Heart right ventricle (tissue), 16 donors: Measurements from ENCODE around the gene MEGF11. TPM values are rescaled to one million over a fixed set of nuclear protein-coding genes. Genes with fewer than 3 reads are reported as not detected.

Source experiments
- ATAC-seq, 8 donors: fragments of 200-7000 bp; cut with Tn5 transposase; one replicate each; pipeline ENCODE4 v1.9.1; 2020; ENCODE audit warnings: mild to moderate bottlenecking in 8 of 8, moderate library complexity in 8 of 8, moderate number of reproducible peaks in 1 of 8
- DNase-seq, 2 donors: peaks; one replicate each; pipeline ENCODE4 v3.0.0-alpha.2; 2020
- H3K27ac ChIP-seq, 10 donors: fragments of 200-600 bp; sonication (generic) in 2 of 10; one replicate each; pipeline versions ENCODE4 v1.5.0 to v1.8.0; 2020 to 2022; ENCODE audit warnings: mild to moderate bottlenecking in 3 of 10
- H3K27me3 ChIP-seq, 7 donors: fragments of 200-600 bp; one replicate each; pipeline ENCODE4 v1.8.0; 2021 to 2022; ENCODE audit warnings: mild to moderate bottlenecking in 2 of 7
- H3K36me3 ChIP-seq, 9 donors: fragments of 200-600 bp; sonication (generic) in 1 of 9; one replicate each; pipeline versions ENCODE4 v1.5.0 to v1.8.0; 2020 to 2022; ENCODE audit warnings: mild to moderate bottlenecking in 2 of 9
- H3K4me1 ChIP-seq, 9 donors: fragments of 200-600 bp; sonication (generic) in 1 of 9; one replicate each; pipeline versions ENCODE4 v1.5.0 to v1.8.0; 2020 to 2022; ENCODE audit warnings: mild to moderate bottlenecking in 4 of 9
- H3K4me3 ChIP-seq, 10 donors: fragments of 200-600 bp; sonication (generic) in 2 of 10; one replicate each; pipeline versions ENCODE4 v1.5.0 to v1.8.0; 2020 to 2022; ENCODE audit warnings: mild to moderate bottlenecking in 7 of 10, moderate library complexity in 2 of 10
- H3K9me3 ChIP-seq, 11 donors: fragments of 200-600 bp in 10 of 11; sonication (generic) in 2 of 11; one replicate each; pipeline versions ENCODE4 v1.5.0 to v1.8.0; 2013 to 2022; ENCODE audit warnings: mild to moderate bottlenecking in 2 of 11, control low read depth in 1 of 11, moderate library complexity in 1 of 11
- WGBS, 2 donors: extraction: QIAGEN DNeasy Blood & Tissue Kit; methylation state at CpG; one replicate each; pipeline ENCODE4 v1.1.7; 2013; ENCODE audit warnings: inconsistent platforms in 1 of 2; 5-methylcytosine and 5-hydroxymethylcytosine counted together
- intact Hi-C, 10 donors: fragments of 100-400 bp; cut with DNase I; formaldehyde crosslinking; loops; one replicate each; pipeline versions ENCODE4 v1.11.1 to v1.14.2; 2022
- polyA plus RNA-seq, 2 donors: library from polyadenylated mRNA; stranded (reverse); fragments of 200-250 nt; gene quantifications; one replicate each; pipeline ENCODE4 v1.2.3, GENCODE V29; 2013
- total RNA-seq, 10 donors: library from RNA; stranded (reverse); fragmentation: NEBNext Ultra II Directional in 3 of 10; extraction: Animal tissue kit (Norgen Biotek cat#: 25700) in 3 of 10; gene quantifications; one replicate each; pipeline versions ENCODE4 v1.2.1 to v1.2.4, GENCODE V29; 2021 to 2023
- TF ChIP-seq, protein P1 (sequence below), 9 donors: fragments of 200-600 bp; sonication (generic) in 2 of 9; IDR thresholded peaks; one replicate each; pipeline versions ENCODE4 v1.5.0 to v1.8.0; 2021 to 2022; ENCODE audit warnings: antibody characterized with exemption in 9 of 9, mild to moderate bottlenecking in 5 of 9, moderate library complexity in 1 of 9
- donor health status: Arrhythmogenic right ventricular cardiomyopathy.
- donor health status: ischemic (EF 13 %, LVEDD 7.1; RV severe dilation, severe dysfunction).
- donor health status: healthy with polysubstance abuse.
- donor health status: DM: no; HTN: yes; CAD: no.
- donor health status: DM: no; HTN: no; CAD: no.
- donor health status: ischemic (EF 25% LVEDD 6.9; RV normal size, moderate dysfunction).
- donor health status: ischemic (EF 25% LVEDD 5.7; RV mildly dilated, moderate dysfunction).
- donor health status: healthy.
- donor health status: DM: yes; HTN: yes; CAD: no.
- donor health status: Ischemic cardiomyopathy.
- donor health status: ischemic (EF 35%, LVEDD 5.7; RV mildly dilated, moderate dysfunction).
- donor health status: nonischemic (EF 11% LVEDD 7.7; RV severe dilation, severe dysfunction).
- donor health status: DM: yes; HTN: yes; CAD: no.
- donor health status: PGD.
- donor health status: ischemic (EF 29% LVEDD 5.4; RV normal size, mild dysfunction).
- donor health status: nonischemic (EF 23%, LVEDD 6.1; RV moderate dilation, normal function).

The MEGF11 gene
- total and polyA plus RNA-seq, 12 donors = 0.03 TPM; not detected in 11

DNA sequence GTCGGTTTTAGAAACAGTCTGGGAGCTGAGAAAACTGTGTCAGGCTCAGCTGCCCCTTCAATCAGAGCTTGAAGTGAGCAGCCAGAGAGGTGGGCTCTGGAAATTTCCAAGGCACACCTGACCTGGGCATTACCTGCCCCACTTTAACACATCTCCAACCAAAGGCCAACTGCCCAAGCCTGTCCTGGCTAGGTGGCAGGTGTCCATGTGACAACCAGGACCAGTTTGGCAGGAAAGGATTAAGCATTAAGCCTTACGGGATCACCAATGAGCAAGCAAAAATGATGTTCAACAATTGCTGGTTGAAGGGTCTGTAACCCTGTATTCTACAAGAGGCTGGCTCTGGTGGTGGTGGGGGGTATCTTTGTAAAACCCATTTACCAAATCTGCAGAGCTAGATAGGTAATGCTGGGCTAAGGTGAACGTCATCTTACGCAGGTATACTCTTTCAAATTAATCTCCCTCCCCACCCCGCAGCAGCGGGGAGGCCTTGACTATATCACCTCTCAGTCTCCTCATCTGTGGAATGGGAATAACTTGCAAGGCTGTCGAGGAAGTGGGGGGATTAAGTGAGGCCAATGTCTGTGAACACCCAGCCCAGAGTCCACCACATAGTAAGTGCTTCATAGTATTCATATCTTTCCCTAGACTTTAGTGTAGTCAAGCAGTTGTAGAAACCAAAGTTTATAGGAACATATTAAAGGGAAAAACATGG is 183.2 kb downstream of the MEGF11 start:
- no peak overlapping the region for H3K27ac ChIP-seq
- peaks cover 0 to 12% (median 5%) of the 10 kb centered on the region in 9 donors for H3K4me1 ChIP-seq
- H3K4me3 ChIP-seq = no peak overlapping the region
- ATAC-seq (no peak), DNase-seq (no peak)
- H3K9me3 ChIP-seq = no peaks in the 10 kb centered on the region
- peaks cover 0 to 6% (median 0%) of the 10 kb centered on the region in 7 donors for H3K27me3 ChIP-seq
- intact Hi-C loops = no loop called here
- TF ChIP-seq, protein P1, sequence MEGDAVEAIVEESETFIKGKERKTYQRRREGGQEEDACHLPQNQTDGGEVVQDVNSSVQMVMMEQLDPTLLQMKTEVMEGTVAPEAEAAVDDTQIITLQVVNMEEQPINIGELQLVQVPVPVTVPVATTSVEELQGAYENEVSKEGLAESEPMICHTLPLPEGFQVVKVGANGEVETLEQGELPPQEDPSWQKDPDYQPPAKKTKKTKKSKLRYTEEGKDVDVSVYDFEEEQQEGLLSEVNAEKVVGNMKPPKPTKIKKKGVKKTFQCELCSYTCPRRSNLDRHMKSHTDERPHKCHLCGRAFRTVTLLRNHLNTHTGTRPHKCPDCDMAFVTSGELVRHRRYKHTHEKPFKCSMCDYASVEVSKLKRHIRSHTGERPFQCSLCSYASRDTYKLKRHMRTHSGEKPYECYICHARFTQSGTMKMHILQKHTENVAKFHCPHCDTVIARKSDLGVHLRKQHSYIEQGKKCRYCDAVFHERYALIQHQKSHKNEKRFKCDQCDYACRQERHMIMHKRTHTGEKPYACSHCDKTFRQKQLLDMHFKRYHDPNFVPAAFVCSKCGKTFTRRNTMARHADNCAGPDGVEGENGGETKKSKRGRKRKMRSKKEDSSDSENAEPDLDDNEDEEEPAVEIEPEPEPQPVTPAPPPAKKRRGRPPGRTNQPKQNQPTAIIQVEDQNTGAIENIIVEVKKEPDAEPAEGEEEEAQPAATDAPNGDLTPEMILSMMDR (IDR thresholded peaks at IDR 0.05) = no peak
- WGBS, 2 donors = 94 to 95% methylated on average over 7 of the region's 7 CpGs
- no peaks in the 10 kb centered on the region for H3K36me3 ChIP-seq

DNA sequence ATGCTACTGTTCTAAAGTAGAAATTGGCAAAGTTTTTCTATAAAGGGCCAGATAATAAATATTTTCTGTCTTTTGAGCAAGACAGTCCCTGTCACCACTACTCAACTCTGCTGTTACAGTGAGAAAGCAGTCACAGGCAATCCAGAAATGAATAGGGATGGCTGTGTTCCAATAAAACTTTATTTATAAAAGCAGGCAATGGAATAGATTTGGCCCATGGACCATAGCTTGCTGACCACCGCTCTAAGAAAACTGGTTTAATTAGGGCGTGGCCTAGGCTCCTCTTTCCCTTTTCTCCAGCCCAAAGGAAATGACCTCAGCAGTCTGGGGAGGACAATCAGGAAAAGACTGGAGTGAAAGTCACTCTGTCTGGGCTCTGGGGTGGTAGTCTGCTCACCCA is 183.8 kb downstream of the MEGF11 start:
- no peak for ATAC-seq
- 63 to 64% methylated on average over 2 of the region's 2 CpGs for WGBS, 2 donors
- intact Hi-C loops = no loop called here

DNA sequence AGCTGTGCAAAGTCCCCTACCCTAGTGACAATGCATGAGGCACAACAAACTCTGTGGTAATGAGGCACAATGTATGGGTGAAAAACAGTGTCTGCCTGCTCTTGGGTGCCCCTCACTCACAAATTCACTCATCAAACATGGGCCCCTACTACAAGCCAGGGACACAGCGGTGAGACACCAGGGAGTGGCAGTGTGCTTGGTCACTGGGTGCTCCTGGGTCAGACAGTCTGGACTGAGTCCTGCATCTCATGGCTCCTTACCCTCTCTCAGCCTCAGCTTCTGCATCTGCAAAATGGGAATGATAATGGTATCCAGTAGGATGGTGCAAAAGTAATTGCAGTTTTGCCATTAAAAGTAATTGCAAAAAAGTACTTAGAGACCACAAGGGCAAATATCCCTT is 184.7 kb downstream of the MEGF11 start:
- WGBS, 2 donors = 84 to 93% methylated on average over 1 of the region's 1 CpG
- H3K36me3 ChIP-seq = no peaks in the 10 kb centered on the region
- H3K4me1 ChIP-seq = peaks cover 0 to 12% (median 5%) of the 10 kb centered on the region in 9 donors
- peaks cover 0 to 6% (median 0%) of the 10 kb centered on the region in 7 donors for H3K27me3 ChIP-seq
- DNase-seq = no peak
- ATAC-seq = no peak
- no peak overlapping the region for H3K4me3 ChIP-seq
- TF ChIP-seq, protein P1 (IDR thresholded peaks at IDR 0.05) = no peak
- intact Hi-C loops = no loop called here
- H3K9me3 ChIP-seq = no peaks in the 10 kb centered on the region
- H3K27ac ChIP-seq = no peak overlapping the region

More for the DNA sequence above, 183.8 kb downstream of the MEGF11 start:
- no peak overlapping the region for H3K4me3 ChIP-seq
- no peak for DNase-seq
- no peaks in the 10 kb centered on the region for H3K9me3 ChIP-seq
- peaks cover 0 to 12% (median 5%) of the 10 kb centered on the region in 9 donors for H3K4me1 ChIP-seq
- TF ChIP-seq, protein P1 (IDR thresholded peaks at IDR 0.05) = no peak
- no peaks in the 10 kb centered on the region for H3K36me3 ChIP-seq
- no peak overlapping the region for H3K27ac ChIP-seq
- H3K27me3 ChIP-seq = peaks cover 0 to 6% (median 0%) of the 10 kb centered on the region in 7 donors

DNA sequence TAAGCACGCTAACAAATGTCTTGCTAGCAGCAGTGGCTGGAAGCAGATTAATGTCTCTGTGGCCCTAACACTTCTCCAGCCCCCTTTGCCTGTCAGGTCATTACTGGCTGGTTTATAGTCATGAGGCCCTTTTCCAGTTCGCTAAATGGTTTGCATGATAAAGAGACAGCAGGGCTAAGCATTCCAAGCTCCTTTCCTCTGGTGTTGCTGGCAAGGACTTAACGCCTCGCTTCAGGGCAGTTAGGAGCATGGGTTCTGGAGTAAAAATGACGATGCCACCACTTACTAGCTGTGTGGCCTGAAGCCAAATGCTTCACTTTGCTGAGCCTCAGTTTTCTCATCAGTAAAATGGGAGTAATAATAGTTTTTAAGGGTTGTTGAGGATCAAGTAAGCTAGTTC is 185.9 kb downstream of the MEGF11 start:
- Histone ChIP-seq H3K27me3 (peaks cover 0 to 6% (median 0%) of the 10 kb centered on the region in 7 donors), H3K9me3 (peaks cover 0 to under 1% (median 0%) of the 10 kb centered on the region in 11 donors)
- intact Hi-C loops = loop anchor here in 1 of 10 donors (2.0 kb wide), 1 partner anchor 65 kb away; no protein-coding TSS in a partner anchor

More for the DNA sequence above, 185.9 kb downstream of the MEGF11 start:
- TF ChIP-seq, protein P1 (IDR thresholded peaks at IDR 0.05) = no peak
- H3K27ac ChIP-seq = no peak overlapping the region
- DNase-seq = no peak
- no peak for ATAC-seq
- no peak overlapping the region for H3K4me3 ChIP-seq
- no peaks in the 10 kb centered on the region for H3K36me3 ChIP-seq
- 61 to 66% methylated on average over 5 of the region's 5 CpGs for WGBS, 2 donors
- peaks cover 0 to 5% (median 3%) of the 10 kb centered on the region in 9 donors for H3K4me1 ChIP-seq
